Breast epithelium (tissue), 3 donors: ENCODE data around the gene CRYBG3.

ENCODE experiments used
- CTCF ChIP-seq, 3 donors: fragments of 450-650 bp; IDR thresholded peaks; one replicate each; pipeline ENCODE4 v1.5.1; 2016 to 2017; ENCODE audit warnings: antibody characterized with exemption in 3 of 3, mild to moderate bottlenecking in 3 of 3, moderate library complexity in 3 of 3
- POLR2A ChIP-seq: fragments of 450-650 bp; IDR thresholded peaks from one replicate; pipeline ENCODE4 v1.6.1; 2016; ENCODE audit warnings: antibody characterized with exemption, mild to moderate bottlenecking, moderate library complexity

DNA sequence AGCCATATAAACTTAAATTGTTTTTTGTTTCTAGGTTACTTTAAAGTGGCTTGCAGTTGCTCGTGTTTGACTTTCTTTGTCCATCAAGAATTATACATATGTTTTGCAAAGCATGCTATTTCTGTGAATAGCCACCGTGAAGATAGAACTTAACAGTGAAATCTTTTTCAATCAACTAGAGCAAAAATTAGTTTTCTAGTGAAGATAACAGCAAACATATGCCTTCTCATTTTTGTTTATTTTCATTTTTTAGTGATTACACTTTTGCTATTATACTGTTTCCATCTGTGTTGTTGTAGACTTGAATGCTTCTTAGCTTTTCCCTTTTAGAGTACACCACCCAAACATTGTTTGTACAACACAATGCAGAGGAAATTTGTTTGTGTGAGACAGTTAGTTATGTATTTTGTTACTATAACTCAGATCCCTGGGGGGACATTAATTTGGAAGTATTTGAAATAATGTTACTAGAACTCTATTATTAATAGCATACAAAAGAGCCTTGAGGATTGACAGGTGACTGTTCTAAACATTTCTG, 62.8 kb downstream of the CRYBG3 start:
- no peak for TF ChIP-seq POLR2A
- no peak for TF ChIP-seq CTCF (IDR thresholded peaks at IDR 0.05)
